Measurements from ENCODE around the gene PDLIM4.

PDLIM4 gene

GRCh38 chr5:132293066-132293991 is 35.8 kb downstream of the PDLIM4 start:
- DNase-seq = peak; percentile 96

GRCh38 chr5:132293992-132294727 is 36.7 kb downstream of the PDLIM4 start, which contains the start of gene SLC22A4:
Gene SLC22A4, plus strand, starts transcription at chr5:132294394. Its CDS starts 223 bp downstream, at chr5:132294617.
- DNase-seq = peak; percentile 98

- peak; percentile 93 for DNase-seq
Measured at GRCh38 chr5:132294728-132295504, 37.4 kb downstream of the PDLIM4 start.

- DNase-seq = no peak
Measured at GRCh38 chr5:132295505-132296411, 38.3 kb downstream of the PDLIM4 start.

- no peak for DNase-seq
Measured at GRCh38 chr5:132296412-132297016, 39.0 kb downstream of the PDLIM4 start.

GRCh38 chr5:132297211-132297940 is 39.9 kb downstream of the PDLIM4 start:
- no peak for DNase-seq

GRCh38 chr5:132298298-132299212 is 41.1 kb downstream of the PDLIM4 start:
- DNase-seq = no peak

- no peak for DNase-seq
Measured at GRCh38 chr5:132299917-132300316, 42.4 kb downstream of the PDLIM4 start.

- DNase-seq = no peak
Measured at GRCh38 chr5:132300577-132301343, 43.3 kb downstream of the PDLIM4 start.

GRCh38 chr5:132301344-132302271 is 44.1 kb downstream of the PDLIM4 start:
- no peak for DNase-seq

- no peak for DNase-seq
Measured at GRCh38 chr5:132302413-132302812, 44.9 kb downstream of the PDLIM4 start.

GRCh38 chr5:132303589-132303988 is 46.1 kb downstream of the PDLIM4 start:
- DNase-seq = no peak

- DNase-seq = no peak
Measured at GRCh38 chr5:132305420-132305819, 47.9 kb downstream of the PDLIM4 start.

GRCh38 chr5:132308701-132309100 is 51.2 kb downstream of the PDLIM4 start:
- DNase-seq = no peak

GRCh38 chr5:132309679-132310078 is 52.2 kb downstream of the PDLIM4 start:
- DNase-seq = no peak

- DNase-seq = no peak
Measured at GRCh38 chr5:132310141-132310834, 52.8 kb downstream of the PDLIM4 start.

GRCh38 chr5:132313366-132313765 is 55.9 kb downstream of the PDLIM4 start:
- DNase-seq = no peak

Measured in islet precursor cell (in vitro differentiated cells).